Measurements from ENCODE around the gene SNED1. TPM values are rescaled to one million over a fixed set of nuclear protein-coding genes. Genes with fewer than 3 reads are reported as not detected.

SNED1 gene
- polyA plus RNA-seq, 4 donors: 0.45 to 6.0 (median 3.4) TPM

DNA sequence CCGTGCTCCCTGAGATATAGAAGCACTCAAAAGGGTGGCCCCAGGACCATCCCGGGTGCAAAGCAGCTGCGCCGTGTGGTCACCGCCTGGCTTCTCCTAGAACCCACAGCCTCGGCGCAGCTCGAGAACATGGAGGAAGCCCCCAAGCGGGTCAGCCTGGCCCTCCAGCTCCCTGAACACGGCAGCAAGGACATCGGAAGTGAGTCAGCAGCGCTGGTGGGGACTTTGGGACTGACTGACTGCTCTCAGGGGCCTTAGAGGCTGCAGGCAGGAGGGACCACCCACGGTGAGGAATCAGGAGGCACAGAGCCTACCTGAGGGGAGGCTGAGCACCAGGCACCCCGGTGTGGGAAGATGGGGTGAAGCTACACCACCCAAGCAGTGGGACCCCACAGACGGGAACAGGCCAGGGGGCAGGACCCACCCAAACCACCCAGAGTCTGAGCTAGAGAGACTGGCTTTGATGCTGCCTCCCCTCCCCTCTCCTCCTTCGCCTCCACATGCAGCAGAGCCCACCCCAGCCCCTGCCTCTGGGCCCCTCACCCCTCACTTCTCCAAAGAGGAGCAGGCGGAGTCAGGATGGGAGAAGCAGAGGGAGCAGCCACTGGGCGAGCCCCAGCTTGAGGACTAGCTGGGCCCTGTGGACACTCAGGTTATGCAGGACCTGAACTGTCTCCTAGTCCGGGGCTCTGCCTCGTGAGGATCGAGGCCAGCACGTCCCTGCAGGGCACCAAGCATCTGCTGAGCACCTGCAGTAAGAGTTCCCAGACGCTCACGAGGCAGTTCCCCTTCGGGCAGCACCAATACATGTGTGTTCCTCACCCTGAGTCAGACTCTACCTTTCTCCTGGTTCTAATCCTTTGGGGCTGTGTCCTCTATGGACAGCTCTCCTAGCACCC is 75.0 kb downstream of the SNED1 start:
- peaks cover 2 to 20% (median 4%) of the 10 kb centered on the region in 3 donors for H3K36me3 ChIP-seq (ENCODE audit: control insufficient read depth in 3 of 3, insufficient read depth in 2 of 3, low read depth in 1 of 3, low read length in 3 of 3)
- DNase-seq (no peak), FAIRE-seq (no peak)
- H3K4me3 ChIP-seq (ENCODE audit: low read depth in 1 of 3, low read length in 3 of 3): no peak overlapping the region
- peaks cover 0 to 20% (median 0%) of the 10 kb centered on the region in 3 donors for H3K27me3 ChIP-seq (ENCODE audit: control insufficient read depth in 3 of 3, insufficient read depth in 3 of 3, low read length in 3 of 3)
- WGBS, 3 donors: 71 to 77% (median 75%) methylated on average over 24 to 25 of the region's 25 CpGs
- no peaks in the 10 kb centered on the region for H3K4me1 ChIP-seq (ENCODE audit: control insufficient read depth in 3 of 3, insufficient read depth in 2 of 3, low read depth in 1 of 3, low read length in 2 of 3)
- no peak overlapping the region for H3K27ac ChIP-seq (ENCODE audit: low read depth in 1 of 3, low read length in 2 of 3)
- H3K9me3 ChIP-seq (ENCODE audit: control insufficient read depth in 2 of 2, insufficient read depth in 1 of 2, low read depth in 1 of 2, low read length in 1 of 2): no peaks in the 10 kb centered on the region

DNA sequence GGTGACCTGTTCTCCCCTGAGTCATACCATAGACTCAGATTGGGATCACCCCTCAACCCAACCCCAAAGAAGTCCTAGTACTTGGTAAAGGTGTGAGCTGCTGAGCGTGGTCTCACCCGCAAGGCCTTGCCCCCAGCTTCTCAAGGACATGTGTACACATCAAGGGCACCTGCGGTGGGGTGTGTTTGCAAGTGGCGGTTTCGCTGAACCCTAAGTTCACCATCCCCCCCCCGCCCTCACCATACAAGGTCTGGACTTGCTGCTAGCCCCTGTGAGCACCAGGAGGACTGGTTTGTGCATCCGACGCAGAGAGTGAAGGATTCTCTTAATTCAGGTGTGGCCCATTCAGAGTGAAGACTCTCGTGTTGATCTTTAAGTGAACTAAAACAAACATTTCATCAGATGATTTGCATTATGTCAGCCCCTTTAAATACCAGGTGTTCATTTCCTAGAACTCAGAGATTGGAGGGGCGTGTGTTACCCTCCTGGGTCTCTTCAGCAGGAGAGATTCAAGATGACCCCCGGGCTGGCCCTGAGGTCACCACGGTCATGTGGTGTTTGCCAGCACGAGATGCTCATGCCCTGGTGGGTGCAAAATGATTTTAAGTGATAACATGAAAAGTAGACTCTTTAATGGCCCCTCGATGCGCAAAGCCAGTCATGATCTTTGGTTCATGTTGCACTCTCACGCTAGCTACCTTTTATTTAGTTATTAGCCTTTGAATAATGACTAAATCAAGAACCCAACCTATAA is 75.8 kb downstream of the SNED1 start:
- Histone ChIP-seq H3K36me3 (ENCODE audit: control insufficient read depth in 3 of 3, insufficient read depth in 2 of 3, low read depth in 1 of 3, low read length in 3 of 3) (peaks cover 2 to 20% (median 4%) of the 10 kb centered on the region in 3 donors), H3K27me3 (ENCODE audit: control insufficient read depth in 3 of 3, insufficient read depth in 3 of 3, low read length in 3 of 3) (peaks cover 0 to 18% (median 0%) of the 10 kb centered on the region in 3 donors), H3K4me3 (ENCODE audit: low read depth in 1 of 3, low read length in 3 of 3) (no peak overlapping the region), H3K4me1 (ENCODE audit: control insufficient read depth in 3 of 3, insufficient read depth in 2 of 3, low read depth in 1 of 3, low read length in 2 of 3) (no peaks in the 10 kb centered on the region), H3K27ac (ENCODE audit: low read depth in 1 of 3, low read length in 2 of 3) (no peak overlapping the region), H3K9me3 (ENCODE audit: control insufficient read depth in 2 of 2, insufficient read depth in 1 of 2, low read depth in 1 of 2, low read length in 1 of 2) (no peaks in the 10 kb centered on the region)
- 89 to 92% (median 90%) methylated on average over 16 of the region's 16 CpGs for WGBS, 3 donors
- DNase-seq: no peak
- no peak for FAIRE-seq

DNA sequence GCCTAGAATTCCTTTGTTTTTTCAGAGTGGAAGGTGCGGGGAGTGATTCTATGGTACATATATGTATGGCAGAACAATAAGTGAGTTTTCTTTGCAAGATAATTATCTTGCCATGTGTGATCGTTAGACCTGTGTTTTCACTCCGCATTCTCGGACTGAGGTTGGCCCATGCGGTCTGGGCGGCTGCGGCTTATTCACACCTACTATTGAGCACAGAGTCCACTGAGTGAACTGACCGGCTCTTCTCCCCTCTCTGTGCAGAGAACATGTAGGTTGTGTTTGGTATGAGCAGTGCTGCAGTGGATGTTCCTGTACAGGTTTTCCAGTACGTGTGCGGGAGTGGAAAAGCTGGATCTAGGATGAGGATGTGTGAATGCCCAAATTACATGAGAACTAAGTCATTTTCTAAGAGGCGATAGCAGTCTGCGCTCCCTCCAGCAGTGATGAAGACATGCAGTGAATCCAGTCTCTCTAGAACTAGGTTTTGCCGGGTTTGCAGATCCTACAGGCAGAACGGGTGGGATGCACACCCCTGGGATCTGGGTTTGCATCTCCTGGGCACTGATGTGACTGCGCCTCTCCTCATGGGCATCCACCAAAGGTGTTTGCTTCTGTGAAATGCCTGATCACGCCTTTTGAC is 76.6 kb downstream of the SNED1 start:
- no peaks in the 10 kb centered on the region for H3K9me3 ChIP-seq (ENCODE audit: control insufficient read depth in 2 of 2, insufficient read depth in 1 of 2, low read depth in 1 of 2, low read length in 1 of 2)
- FAIRE-seq (no peak), DNase-seq (no peak)
- 93 to 96% (median 96%) methylated on average over 16 of the region's 16 CpGs for WGBS, 3 donors
- no peak overlapping the region for H3K4me3 ChIP-seq (ENCODE audit: low read depth in 1 of 3, low read length in 3 of 3)
- peaks cover 2 to 20% (median 4%) of the 10 kb centered on the region in 3 donors for H3K36me3 ChIP-seq (ENCODE audit: control insufficient read depth in 3 of 3, insufficient read depth in 2 of 3, low read depth in 1 of 3, low read length in 3 of 3)
- H3K4me1 ChIP-seq (ENCODE audit: control insufficient read depth in 3 of 3, insufficient read depth in 2 of 3, low read depth in 1 of 3, low read length in 2 of 3): no peaks in the 10 kb centered on the region
- H3K27ac ChIP-seq (ENCODE audit: low read depth in 1 of 3, low read length in 2 of 3): no peak overlapping the region
- H3K27me3 ChIP-seq (ENCODE audit: control insufficient read depth in 3 of 3, insufficient read depth in 3 of 3, low read length in 3 of 3): peaks cover 0 to 10% (median 0%) of the 10 kb centered on the region in 3 donors

DNA sequence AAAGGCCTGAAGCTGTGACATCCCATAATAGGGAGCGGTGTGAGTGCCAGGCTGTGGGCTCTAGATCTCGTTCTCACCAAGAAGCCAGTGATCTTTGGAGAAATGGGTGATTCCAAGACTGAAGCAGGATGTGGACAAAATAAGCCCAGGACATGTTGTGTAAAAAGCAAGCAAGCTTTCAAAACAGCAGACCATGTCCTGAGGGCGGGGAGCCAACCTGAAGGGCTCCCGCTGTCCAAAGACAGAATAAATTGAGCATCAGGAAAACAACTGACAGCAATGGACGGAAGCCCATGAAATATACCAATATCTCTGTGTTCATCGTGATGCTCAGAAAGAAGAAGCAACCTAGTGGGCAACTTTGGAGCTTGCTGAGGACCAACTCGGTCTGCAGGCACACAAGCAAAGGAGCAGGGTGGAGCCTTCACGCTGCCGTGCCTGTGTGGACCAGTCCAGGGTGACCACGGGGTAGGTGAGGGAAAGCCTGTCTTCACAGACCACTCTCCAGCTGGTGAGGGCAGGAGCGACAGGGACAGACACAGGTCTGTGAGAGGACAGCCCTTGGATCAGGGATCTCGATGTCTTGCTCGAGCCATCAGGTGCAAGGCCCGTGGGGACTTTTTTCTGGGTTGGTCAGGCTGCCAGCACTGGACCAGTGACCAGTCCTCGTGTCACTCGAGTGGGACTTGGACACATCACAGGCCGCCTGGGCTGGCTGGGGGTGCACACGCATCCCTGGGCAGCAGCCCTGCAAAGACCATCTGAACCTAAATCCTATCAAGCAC is 82.2 kb downstream of the SNED1 start:
- H3K27me3 ChIP-seq (ENCODE audit: control insufficient read depth in 3 of 3, insufficient read depth in 3 of 3, low read length in 3 of 3): no peaks in the 10 kb centered on the region
- FAIRE-seq (no peak), DNase-seq (peak in 1 of 2 donors; percentile 9)
- no peaks in the 10 kb centered on the region for H3K4me1 ChIP-seq (ENCODE audit: control insufficient read depth in 3 of 3, insufficient read depth in 2 of 3, low read depth in 1 of 3, low read length in 2 of 3)
- H3K27ac ChIP-seq (ENCODE audit: low read depth in 1 of 3, low read length in 2 of 3): no peak overlapping the region
- WGBS, 3 donors: 73 to 83% (median 79%) methylated on average over 18 of the region's 18 CpGs
- peaks cover 0 to 2% of the 10 kb centered on the region in 2 donors for H3K9me3 ChIP-seq (ENCODE audit: control insufficient read depth in 2 of 2, insufficient read depth in 1 of 2, low read depth in 1 of 2, low read length in 1 of 2)
- no peak overlapping the region for H3K4me3 ChIP-seq (ENCODE audit: low read depth in 1 of 3, low read length in 3 of 3)
- peaks cover 0 to 4% (median 0%) of the 10 kb centered on the region in 3 donors for H3K36me3 ChIP-seq (ENCODE audit: control insufficient read depth in 3 of 3, insufficient read depth in 2 of 3, low read depth in 1 of 3, low read length in 3 of 3)

DNA sequence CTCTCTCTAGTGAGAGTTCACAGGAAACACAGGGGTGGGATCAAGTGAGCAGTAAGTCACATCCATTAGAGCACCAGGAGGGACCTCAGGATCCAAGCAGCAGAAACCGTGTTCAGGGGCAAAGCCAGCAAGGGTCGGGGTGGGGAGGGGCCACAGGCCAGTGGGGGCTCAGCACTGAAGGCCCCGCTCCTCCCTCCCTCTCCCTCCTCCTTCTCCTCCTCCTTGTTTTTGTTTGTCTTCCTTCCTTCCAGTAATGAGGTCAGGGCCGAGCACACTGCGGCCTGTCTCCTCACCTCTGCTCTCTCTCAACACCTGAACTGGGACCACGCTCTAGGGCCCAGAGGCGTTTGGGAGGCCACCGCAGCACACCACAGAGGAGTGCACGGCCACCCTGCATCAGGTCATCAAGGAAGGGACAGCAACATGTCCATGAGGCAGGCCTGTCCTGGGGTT is 82.8 kb downstream of the SNED1 start:
- DNase-seq: no peak
- WGBS, 3 donors: 38 to 54% (median 53%) methylated on average over 8 to 9 of the region's 9 CpGs
- peaks cover 0 to 2% of the 10 kb centered on the region in 2 donors for H3K9me3 ChIP-seq (ENCODE audit: control insufficient read depth in 2 of 2, insufficient read depth in 1 of 2, low read depth in 1 of 2, low read length in 1 of 2)
- H3K27ac ChIP-seq (ENCODE audit: low read depth in 1 of 3, low read length in 2 of 3): no peak overlapping the region
- no peaks in the 10 kb centered on the region for H3K27me3 ChIP-seq (ENCODE audit: control insufficient read depth in 3 of 3, insufficient read depth in 3 of 3, low read length in 3 of 3)
- peaks cover 0 to 8% (median 3%) of the 10 kb centered on the region in 3 donors for H3K36me3 ChIP-seq (ENCODE audit: control insufficient read depth in 3 of 3, insufficient read depth in 2 of 3, low read depth in 1 of 3, low read length in 3 of 3)
- no peak overlapping the region for H3K4me3 ChIP-seq (ENCODE audit: low read depth in 1 of 3, low read length in 3 of 3)
- FAIRE-seq: no peak
- no peaks in the 10 kb centered on the region for H3K4me1 ChIP-seq (ENCODE audit: control insufficient read depth in 3 of 3, insufficient read depth in 2 of 3, low read depth in 1 of 3, low read length in 2 of 3)

DNA sequence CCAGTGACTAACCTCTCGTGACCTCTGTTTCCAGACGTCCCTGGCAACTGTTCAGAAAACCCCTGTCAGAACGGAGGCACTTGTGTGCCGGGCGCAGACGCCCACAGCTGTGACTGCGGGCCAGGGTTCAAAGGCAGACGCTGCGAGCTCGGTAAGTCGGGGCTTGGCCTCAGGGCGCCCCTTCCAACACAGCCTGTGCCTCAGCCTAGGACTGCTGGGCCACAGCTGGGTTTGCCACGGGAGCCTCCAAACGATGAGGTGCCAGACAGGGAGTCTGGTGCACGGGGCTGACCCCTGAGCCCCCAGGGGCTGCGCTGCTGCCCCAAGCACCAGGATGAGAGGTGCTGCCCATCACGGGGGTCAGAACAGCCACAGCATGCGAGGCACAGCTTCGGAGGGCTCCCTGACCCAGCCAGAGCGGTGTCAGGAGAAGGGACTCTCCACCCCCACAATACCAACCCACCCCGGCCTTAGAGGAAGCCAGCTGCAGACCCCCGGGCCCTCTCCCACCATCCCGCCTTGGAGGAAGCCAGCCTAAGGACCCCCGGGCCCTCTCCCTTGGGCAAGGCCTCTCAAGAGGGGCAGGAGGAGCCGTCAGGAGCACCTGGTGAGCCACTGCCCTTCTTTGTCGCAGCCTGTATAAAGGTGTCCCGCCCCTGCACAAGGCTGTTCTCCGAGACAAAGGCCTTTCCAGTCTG is 83.4 kb downstream of the SNED1 start:
- Histone ChIP-seq H3K4me3 (ENCODE audit: low read depth in 1 of 3, low read length in 3 of 3) (no peak overlapping the region), H3K9me3 (ENCODE audit: control insufficient read depth in 2 of 2, insufficient read depth in 1 of 2, low read depth in 1 of 2, low read length in 1 of 2) (peaks cover 0 to 2% of the 10 kb centered on the region in 2 donors), H3K4me1 (ENCODE audit: control insufficient read depth in 3 of 3, insufficient read depth in 2 of 3, low read depth in 1 of 3, low read length in 2 of 3) (no peaks in the 10 kb centered on the region), H3K36me3 (ENCODE audit: control insufficient read depth in 3 of 3, insufficient read depth in 2 of 3, low read depth in 1 of 3, low read length in 3 of 3) (peaks cover 3 to 7% (median 4%) of the 10 kb centered on the region in 3 donors), H3K27ac (ENCODE audit: low read depth in 1 of 3, low read length in 2 of 3) (no peak overlapping the region), H3K27me3 (ENCODE audit: control insufficient read depth in 3 of 3, insufficient read depth in 3 of 3, low read length in 3 of 3) (no peaks in the 10 kb centered on the region)
- WGBS, 3 donors: 37 to 65% (median 57%) methylated on average over 25 to 28 of the region's 28 CpGs
- DNase-seq (peak; percentile 67 to 72), FAIRE-seq (no peak)

DNA sequence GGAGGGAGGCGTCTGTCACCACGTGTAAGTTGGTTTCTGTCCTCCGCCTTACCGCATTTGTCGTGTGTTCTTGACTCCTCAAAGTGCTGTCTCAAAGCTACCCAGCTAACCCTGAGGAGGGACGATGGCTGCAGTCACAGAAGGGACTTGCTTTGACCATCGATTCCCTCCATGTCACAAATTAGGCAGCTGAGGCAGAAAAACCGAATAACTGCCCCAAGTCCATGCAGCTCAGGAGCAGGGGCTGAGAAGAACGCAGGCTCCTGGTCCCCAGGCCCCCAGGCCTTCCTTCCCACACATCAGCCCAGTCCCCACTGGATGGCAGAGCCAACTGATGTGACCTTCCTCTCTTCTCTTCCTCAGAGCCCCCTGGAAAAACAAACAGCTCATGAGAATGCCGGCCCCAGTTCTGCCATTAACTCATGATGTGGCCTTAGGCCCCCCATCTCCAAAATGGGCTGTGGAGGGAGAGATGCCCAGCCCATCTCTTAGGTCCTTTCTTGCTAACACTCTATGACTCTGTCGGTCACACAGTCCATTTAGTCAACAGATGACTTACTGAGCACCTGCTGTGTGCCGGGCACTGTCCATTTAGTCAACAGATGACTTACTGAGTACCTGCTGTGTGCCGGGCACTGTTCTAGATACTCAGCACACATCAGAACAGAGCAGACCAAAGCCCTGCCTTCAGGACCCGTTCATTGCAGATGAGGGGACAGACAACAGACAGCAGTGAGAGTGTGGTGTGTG is 84.1 kb downstream of the SNED1 start:
- DNase-seq (peak in 1 of 2 donors; percentile 9), FAIRE-seq (no peak)
- Histone ChIP-seq H3K27me3 (ENCODE audit: control insufficient read depth in 3 of 3, insufficient read depth in 3 of 3, low read length in 3 of 3) (no peaks in the 10 kb centered on the region), H3K4me1 (ENCODE audit: control insufficient read depth in 3 of 3, insufficient read depth in 2 of 3, low read depth in 1 of 3, low read length in 2 of 3) (no peaks in the 10 kb centered on the region), H3K27ac (ENCODE audit: low read depth in 1 of 3, low read length in 2 of 3) (no peak overlapping the region), H3K9me3 (ENCODE audit: control insufficient read depth in 2 of 2, insufficient read depth in 1 of 2, low read depth in 1 of 2, low read length in 1 of 2) (peaks cover 0 to 2% of the 10 kb centered on the region in 2 donors), H3K4me3 (ENCODE audit: low read depth in 1 of 3, low read length in 3 of 3) (no peak overlapping the region), H3K36me3 (ENCODE audit: control insufficient read depth in 3 of 3, insufficient read depth in 2 of 3, low read depth in 1 of 3, low read length in 3 of 3) (peaks cover 6 to 13% (median 8%) of the 10 kb centered on the region in 3 donors)
- 55 to 82% (median 71%) methylated on average over 14 of the region's 14 CpGs for WGBS, 3 donors
